Measurements from ENCODE around the gene RYR3. TPM values are rescaled to one million over a fixed set of nuclear protein-coding genes. Genes with fewer than 3 reads are reported as not detected.

Gene RYR3
- total RNA-seq, 2 experiments from 2014 or later = 0.06 to 0.32 TPM

DNA sequence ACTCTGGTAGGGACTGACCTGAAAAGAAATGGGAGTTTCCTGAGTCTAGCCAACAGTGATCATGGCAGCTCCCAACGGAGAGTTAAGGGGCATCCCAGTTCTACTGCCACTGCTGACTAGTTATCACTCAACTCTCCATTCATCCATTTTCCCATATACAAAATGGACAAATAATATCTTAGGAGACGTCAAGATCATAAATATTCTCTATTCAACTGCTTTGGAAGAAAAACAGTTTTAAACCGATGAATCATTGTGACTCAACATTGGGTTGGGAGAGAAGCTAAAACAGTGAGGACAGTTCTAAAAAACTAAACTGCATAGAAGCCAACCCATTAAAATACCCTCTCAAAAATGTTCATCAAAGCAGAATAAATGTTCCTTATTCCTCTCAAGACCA lies 600.0 kb downstream of the RYR3 start:
- ChIA-PET POLR2A (no interaction called here), CTCF (ENCODE audit: unreplicated experiment) (no interaction called here)
- H3K9me3 ChIP-seq (ENCODE audit: low read length) = no peaks in the 10 kb centered on the region
- H2AFZ ChIP-seq (ENCODE audit: low read length) = no peak overlapping the region
- no peak for DNase-seq (ENCODE audit: low spot score)
- no peaks in the 10 kb centered on the region for H3K36me3 ChIP-seq (ENCODE audit: insufficient read depth, low read length)
- no peak overlapping the region for H3K27ac ChIP-seq (ENCODE audit: low read depth, low read length, poor library complexity, severe bottlenecking)
- no peak overlapping the region for H3K4me3 ChIP-seq (ENCODE audit: low read depth, low read length, poor library complexity, severe bottlenecking)
- no peak for TF ChIP-seq EZH2phosphoT487 (IDR thresholded peaks at IDR 0.05; ENCODE audit: borderline replicate concordance, low read depth, low read length)
- TF ChIP-seq, protein P1, sequence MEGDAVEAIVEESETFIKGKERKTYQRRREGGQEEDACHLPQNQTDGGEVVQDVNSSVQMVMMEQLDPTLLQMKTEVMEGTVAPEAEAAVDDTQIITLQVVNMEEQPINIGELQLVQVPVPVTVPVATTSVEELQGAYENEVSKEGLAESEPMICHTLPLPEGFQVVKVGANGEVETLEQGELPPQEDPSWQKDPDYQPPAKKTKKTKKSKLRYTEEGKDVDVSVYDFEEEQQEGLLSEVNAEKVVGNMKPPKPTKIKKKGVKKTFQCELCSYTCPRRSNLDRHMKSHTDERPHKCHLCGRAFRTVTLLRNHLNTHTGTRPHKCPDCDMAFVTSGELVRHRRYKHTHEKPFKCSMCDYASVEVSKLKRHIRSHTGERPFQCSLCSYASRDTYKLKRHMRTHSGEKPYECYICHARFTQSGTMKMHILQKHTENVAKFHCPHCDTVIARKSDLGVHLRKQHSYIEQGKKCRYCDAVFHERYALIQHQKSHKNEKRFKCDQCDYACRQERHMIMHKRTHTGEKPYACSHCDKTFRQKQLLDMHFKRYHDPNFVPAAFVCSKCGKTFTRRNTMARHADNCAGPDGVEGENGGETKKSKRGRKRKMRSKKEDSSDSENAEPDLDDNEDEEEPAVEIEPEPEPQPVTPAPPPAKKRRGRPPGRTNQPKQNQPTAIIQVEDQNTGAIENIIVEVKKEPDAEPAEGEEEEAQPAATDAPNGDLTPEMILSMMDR (conservative IDR thresholded peaks at IDR 0.05; ENCODE audit: low read length) = no peak
- BruUV-seq (replicated peaks) = no TSS peak
- no peaks in the 10 kb centered on the region for H3K79me2 ChIP-seq (ENCODE audit: insufficient read depth, low read depth, low read length)
- no peaks in the 10 kb centered on the region for H4K20me1 ChIP-seq (ENCODE audit: insufficient read depth, low read length)
- H3K4me2 ChIP-seq (ENCODE audit: low read length) = no peak overlapping the region
- no peaks in the 10 kb centered on the region for H3K4me1 ChIP-seq (ENCODE audit: insufficient read depth, low read length, poor library complexity, severe bottlenecking)
- H3K9me2 ChIP-seq (ENCODE audit: insufficient read depth, low read length) = no peaks in the 10 kb centered on the region
- intact Hi-C loops (cut with micrococcal nuclease; ENCODE audit: unreplicated experiment) = no loop called here

DNA sequence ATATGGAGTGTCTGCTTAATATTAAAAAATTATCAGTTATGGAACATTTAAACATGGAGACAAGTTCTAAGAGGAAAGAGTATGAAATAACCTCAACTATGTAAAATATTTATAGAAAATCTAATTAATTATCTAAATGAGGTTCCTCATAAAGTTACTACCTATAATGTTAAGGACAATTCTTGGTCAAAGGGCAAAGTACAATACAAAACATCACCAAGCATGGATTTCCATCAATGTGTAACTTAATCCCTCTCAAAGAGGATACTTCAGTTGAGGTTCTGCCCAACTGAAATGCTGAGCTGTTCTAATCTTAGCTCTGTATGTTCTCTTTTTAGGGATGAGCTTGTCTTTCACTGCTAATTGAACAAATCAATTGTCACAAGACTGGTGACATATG lies 601.6 kb downstream of the RYR3 start:
- BruUV-seq (replicated peaks) = no TSS peak
- H3K27ac ChIP-seq (ENCODE audit: low read depth, low read length, poor library complexity, severe bottlenecking) = no peak overlapping the region
- H3K4me1 ChIP-seq (ENCODE audit: insufficient read depth, low read length, poor library complexity, severe bottlenecking) = no peaks in the 10 kb centered on the region
- H2AFZ ChIP-seq (ENCODE audit: low read length) = no peak overlapping the region
- no peaks in the 10 kb centered on the region for H4K20me1 ChIP-seq (ENCODE audit: insufficient read depth, low read length)
- H3K36me3 ChIP-seq (ENCODE audit: insufficient read depth, low read length) = no peaks in the 10 kb centered on the region
- no peaks in the 10 kb centered on the region for H3K9me3 ChIP-seq (ENCODE audit: low read length)
- ChIA-PET CTCF (ENCODE audit: unreplicated experiment) (no interaction called here), POLR2A (interaction anchor here (1.0 kb wide), 1 partner anchor 20 kb away, joined by 3 read pairs; no protein-coding TSS in a partner anchor)
- DNase-seq (ENCODE audit: low spot score) = no peak
- H3K4me2 ChIP-seq (ENCODE audit: low read length) = no peak overlapping the region
- TF ChIP-seq EZH2phosphoT487 (IDR thresholded peaks at IDR 0.05; ENCODE audit: borderline replicate concordance, low read depth, low read length) = no peak
- TF ChIP-seq, protein P1 (conservative IDR thresholded peaks at IDR 0.05; ENCODE audit: low read length) = no peak
- H3K9me2 ChIP-seq (ENCODE audit: insufficient read depth, low read length) = no peaks in the 10 kb centered on the region
- no peaks in the 10 kb centered on the region for H3K79me2 ChIP-seq (ENCODE audit: insufficient read depth, low read depth, low read length)
- no peak overlapping the region for H3K4me3 ChIP-seq (ENCODE audit: low read depth, low read length, poor library complexity, severe bottlenecking)
- intact Hi-C loops (cut with micrococcal nuclease; ENCODE audit: unreplicated experiment) = no loop called here

DNA sequence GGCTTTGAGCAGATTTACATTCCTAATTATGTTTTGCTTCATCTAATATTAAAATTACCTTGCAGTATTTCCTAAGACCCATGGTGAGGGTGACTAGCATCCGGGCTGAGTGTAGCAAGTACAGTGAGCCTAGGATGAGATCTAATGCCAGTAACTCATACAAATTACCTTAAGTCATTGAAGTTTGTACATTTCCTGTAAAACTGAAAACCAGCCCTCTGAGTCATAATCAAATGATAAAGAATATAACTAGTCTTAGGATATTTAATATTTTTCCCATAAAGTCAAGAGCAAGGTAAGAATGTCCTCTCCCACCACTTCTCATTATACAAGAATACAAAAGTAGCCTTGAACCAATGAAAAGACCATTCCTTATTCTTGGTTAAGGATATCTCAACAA lies 602.7 kb downstream of the RYR3 start:
- no TSS peak for BruUV-seq (replicated peaks)
- H3K9me2 ChIP-seq (ENCODE audit: insufficient read depth, low read length) = no peaks in the 10 kb centered on the region
- ChIA-PET CTCF (ENCODE audit: unreplicated experiment) (no interaction called here), POLR2A (no interaction called here)
- no peak overlapping the region for H3K27ac ChIP-seq (ENCODE audit: low read depth, low read length, poor library complexity, severe bottlenecking)
- no peaks in the 10 kb centered on the region for H4K20me1 ChIP-seq (ENCODE audit: insufficient read depth, low read length)
- intact Hi-C loops (cut with micrococcal nuclease; ENCODE audit: unreplicated experiment) = no loop called here
- H3K4me3 ChIP-seq (ENCODE audit: low read depth, low read length, poor library complexity, severe bottlenecking) = no peak overlapping the region
- no peaks in the 10 kb centered on the region for H3K36me3 ChIP-seq (ENCODE audit: insufficient read depth, low read length)
- H3K4me2 ChIP-seq (ENCODE audit: low read length) = no peak overlapping the region
- no peaks in the 10 kb centered on the region for H3K79me2 ChIP-seq (ENCODE audit: insufficient read depth, low read depth, low read length)
- TF ChIP-seq, protein P1 (conservative IDR thresholded peaks at IDR 0.05; ENCODE audit: low read length) = no peak
- TF ChIP-seq EZH2phosphoT487 (IDR thresholded peaks at IDR 0.05; ENCODE audit: borderline replicate concordance, low read depth, low read length) = no peak
- no peak overlapping the region for H2AFZ ChIP-seq (ENCODE audit: low read length)
- no peaks in the 10 kb centered on the region for H3K4me1 ChIP-seq (ENCODE audit: insufficient read depth, low read length, poor library complexity, severe bottlenecking)
- H3K9me3 ChIP-seq (ENCODE audit: low read length) = no peaks in the 10 kb centered on the region
- no peak for DNase-seq (ENCODE audit: low spot score)

Small RNA genes within 50 kb of the gene (small RNA-seq; reads per million reads assigned to genes)
- not detected for gene RF00019

Other genes starting within 250 kb of the RYR3 start
- gene FMN1, start 116.3 kb upstream of the RYR3 start, total RNA-seq (2014; rRNA removed; shearing (Covaris generic)) = 1.5 and 3.2 TPM in 2 replicates
- 4.2 and 5.8 TPM in 2 replicates for gene FMN1, start 116.3 kb upstream of the RYR3 start, total RNA-seq (2022)

Data from OCI-LY7 (cell line).